Measurements from ENCODE around the gene APLF.
"Not testable (repeated sequence)": the region's sequence is repeated elsewhere in the genome, so short reads cannot be mapped to it uniquely, and the experiment has no call there.

Gene APLF

GRCh38 chr2:68594041-68594440 lies 126.7 kb downstream of the APLF start:
- no peak for DNase-seq

DNA sequence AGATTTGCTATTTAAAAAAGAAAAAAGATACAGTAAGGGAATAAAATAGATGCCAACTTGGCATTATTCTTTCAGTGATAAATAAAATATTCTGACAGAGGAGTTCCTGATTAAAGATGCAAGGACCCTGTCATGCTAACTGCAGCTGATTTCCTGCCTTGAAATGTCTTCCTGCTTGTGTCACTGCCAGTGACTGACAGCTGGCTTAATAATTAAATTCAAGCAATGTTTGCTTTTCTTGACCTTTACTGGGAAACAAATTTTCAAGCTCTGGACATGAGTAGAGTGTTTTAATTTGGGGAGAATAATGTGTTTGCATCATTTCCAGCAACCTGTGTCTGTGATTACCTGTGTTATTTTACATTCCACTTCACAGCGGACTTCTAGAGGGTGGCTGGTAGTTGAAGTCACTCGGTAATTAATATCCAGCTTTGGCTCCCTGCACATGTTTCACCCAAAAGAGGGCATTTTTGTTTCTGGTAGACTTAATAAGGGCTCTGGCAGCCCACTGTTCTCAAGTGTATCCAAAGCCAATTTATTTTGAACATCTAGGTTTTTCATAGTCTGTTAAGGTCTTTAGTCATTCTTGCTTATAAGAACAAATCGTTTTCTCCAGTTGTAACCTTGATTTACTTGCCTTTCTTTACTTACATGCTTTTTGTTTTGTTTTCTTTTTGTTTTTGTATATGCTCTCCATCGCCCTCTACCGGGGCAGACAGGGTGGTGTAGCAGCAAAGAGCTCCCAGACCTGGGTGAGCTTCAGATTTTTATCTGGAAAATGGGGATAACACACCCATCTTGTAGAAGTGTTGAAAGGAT lies 127.5 kb downstream of the APLF start:
- DNase-seq: no peak

DNA sequence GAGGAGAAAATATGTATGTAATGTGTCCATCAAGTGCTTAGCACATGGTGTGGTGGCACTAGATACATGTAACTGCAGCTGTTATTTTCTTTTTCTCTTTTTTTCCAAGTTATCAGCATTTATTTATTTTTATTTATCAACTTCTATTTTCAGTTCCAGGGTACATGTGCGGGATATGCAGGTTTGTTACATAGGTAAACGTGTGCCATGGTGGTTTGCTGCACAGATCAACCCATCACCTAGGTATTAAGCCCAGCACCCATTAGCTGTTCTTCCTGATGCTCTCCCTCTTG lies 128.1 kb downstream of the APLF start:
- DNase-seq: not testable (repeated sequence)

DNA sequence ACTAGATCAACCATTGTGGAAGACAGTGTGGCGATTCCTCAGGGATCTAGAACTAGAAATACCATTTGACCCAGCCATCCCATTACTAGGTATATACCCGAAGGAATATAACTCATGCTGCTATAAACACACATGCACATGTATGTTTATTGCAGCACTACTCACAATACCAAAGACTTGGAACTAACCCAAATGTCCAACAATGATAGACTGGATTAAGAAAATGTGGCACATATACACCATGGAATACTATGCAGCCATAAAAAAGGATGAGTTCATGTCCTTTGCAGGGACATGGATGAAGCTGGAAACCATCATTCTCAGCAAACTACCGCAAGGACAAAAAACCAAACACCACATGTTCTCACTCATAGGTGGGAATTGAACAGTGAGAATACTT lies 133.1 kb downstream of the APLF start:
- not testable (repeated sequence) for DNase-seq

- DNase-seq: no peak
These were observed 135.7 kb downstream of the APLF start for GRCh38 chr2:68603059-68603458.

- DNase-seq: no peak
These were observed 136.7 kb downstream of the APLF start for GRCh38 chr2:68604077-68604476.

GRCh38 chr2:68605939-68606338 lies 138.6 kb downstream of the APLF start:
- DNase-seq: no peak

GRCh38 chr2:68606759-68607158 lies 139.4 kb downstream of the APLF start:
- DNase-seq: no peak

- DNase-seq: no peak
These were observed 140.5 kb downstream of the APLF start for GRCh38 chr2:68607837-68608236.

GRCh38 chr2:68612765-68613519 lies 145.6 kb downstream of the APLF start:
- no peak for DNase-seq

DNA sequence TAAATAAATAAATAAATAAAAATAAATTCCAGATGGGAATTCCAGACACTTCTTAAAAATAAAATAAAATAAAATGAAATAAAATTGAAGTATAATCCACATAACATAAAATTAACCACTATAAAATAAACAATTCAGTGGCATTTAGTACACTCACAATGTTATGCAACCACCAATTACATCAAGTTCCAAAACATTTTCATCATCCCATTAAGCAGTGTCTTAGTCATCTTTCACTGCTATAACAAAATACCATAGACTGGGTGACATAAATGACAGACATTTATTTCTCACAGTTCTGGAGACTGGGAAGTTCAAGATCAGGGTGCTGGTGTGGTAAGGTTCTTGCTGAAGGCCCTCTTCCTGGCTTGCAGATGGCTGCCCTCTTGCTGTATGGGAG lies 153.4 kb downstream of the APLF start:
- no peak for DNase-seq

DNA sequence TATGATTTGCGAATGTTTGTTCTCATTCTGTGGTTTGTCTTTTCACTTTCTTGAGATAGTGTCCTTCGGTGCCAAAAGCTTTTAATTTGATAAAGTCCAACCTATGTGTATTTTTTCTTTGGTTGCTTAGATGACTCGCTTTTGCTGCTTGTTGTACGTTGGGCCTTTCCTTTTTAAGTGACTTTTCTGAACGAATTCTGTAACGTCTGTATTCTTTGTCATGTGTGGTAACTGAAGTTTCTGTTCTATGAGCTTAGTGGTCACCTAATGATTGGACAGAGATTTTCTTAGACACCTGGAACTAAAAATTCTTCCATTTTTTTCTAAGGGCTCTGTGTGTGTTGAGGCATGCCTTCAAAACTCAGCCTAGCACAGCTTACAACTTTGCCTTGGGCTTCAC lies 156.4 kb downstream of the APLF start:
- DNase-seq: no peak

DNA sequence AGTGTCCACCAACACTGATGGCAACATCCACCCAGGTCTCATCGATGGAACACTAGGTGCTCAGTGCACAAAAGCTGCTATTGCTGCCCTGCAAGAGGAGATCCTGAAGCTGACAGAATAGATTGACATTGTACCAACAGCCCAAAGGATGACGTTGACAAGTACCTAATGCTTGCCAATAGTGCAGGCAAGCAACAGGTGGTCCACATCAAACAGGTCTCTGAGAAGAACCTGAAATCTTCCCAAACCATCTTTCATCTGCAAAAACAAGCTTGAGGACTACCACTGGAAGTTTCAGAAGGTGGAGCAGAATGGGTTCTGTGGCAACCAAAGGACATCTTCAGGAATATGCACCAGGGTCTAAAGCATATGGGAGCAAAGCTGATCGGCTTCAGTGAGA lies 160.2 kb downstream of the APLF start:
- no peak for DNase-seq
